Aorta (tissue), 5 donors: ENCODE results near the gene TCEAL5. TPM values are rescaled to one million over a fixed set of nuclear protein-coding genes. Genes with fewer than 3 reads are reported as not detected.
"Not testable (repeated sequence)": the region's sequence is repeated elsewhere in the genome, so short reads cannot be mapped to it uniquely, and the experiment has no call there.

Experiments
- ATAC-seq: fragments of 200-7000 bp; cut with Tn5 transposase; one replicate; pipeline ENCODE4 v1.9.1; 2022; ENCODE audit warnings: moderate library complexity; ENCODE audit not compliant: low FRiP score
- DNase-seq, 2 donors: peaks; one replicate each; pipeline ENCODE4 v3.0.0-alpha.2; 2020
- H3K27ac ChIP-seq, 2 donors: one replicate each; pipeline ENCODE4 v1.5.1; 2013; ENCODE audit warnings: low read length in 2 of 2, mild to moderate bottlenecking in 2 of 2, moderate library complexity in 2 of 2, control low read depth in 1 of 2, inconsistent platforms in 1 of 2, low read depth in 1 of 2
- H3K27me3 ChIP-seq, 2 donors: one replicate each; pipeline ENCODE4 v1.6.1; 2013; ENCODE audit warnings: control low read depth in 1 of 2, low read length in 1 of 2, mild to moderate bottlenecking in 1 of 2, moderate library complexity in 1 of 2; ENCODE audit not compliant: insufficient read depth in 2 of 2, control insufficient read depth in 1 of 2
- H3K36me3 ChIP-seq, 2 donors: one replicate each; pipeline ENCODE4 v1.6.1; 2013; ENCODE audit warnings: control low read depth in 1 of 2, low read length in 1 of 2, mild to moderate bottlenecking in 1 of 2; ENCODE audit not compliant: insufficient read depth in 2 of 2, control insufficient read depth in 1 of 2
- H3K4me1 ChIP-seq, 2 donors: one replicate each; pipeline ENCODE4 v1.6.1; 2013; ENCODE audit warnings: low read length in 2 of 2, control low read depth in 1 of 2, mild to moderate bottlenecking in 1 of 2, moderate library complexity in 1 of 2; ENCODE audit not compliant: insufficient read depth in 2 of 2, control insufficient read depth in 1 of 2
- H3K4me3 ChIP-seq, 2 donors: one replicate each; pipeline ENCODE4 v1.5.1; 2013; ENCODE audit warnings: low read length in 2 of 2, control low read depth in 1 of 2, mild to moderate bottlenecking in 1 of 2
- H3K9me3 ChIP-seq: one replicate; pipeline ENCODE4 v1.6.1; 2013; ENCODE audit warnings: mild to moderate bottlenecking, low read length; ENCODE audit not compliant: control insufficient read depth
- WGBS, 2 donors: extraction: QIAGEN DNeasy Blood & Tissue Kit; methylation state at CpG; one replicate each; pipeline ENCODE4 v1.1.7; 2013; 5-methylcytosine and 5-hydroxymethylcytosine counted together
- intact Hi-C, 2 donors: fragments of 100-400 bp; cut with DNase I; formaldehyde crosslinking; loops; one replicate each; pipeline versions ENCODE4 v1.14.2 to v1.15.0; 2022
- long read RNA-seq, 2 donors: library from polyadenylated mRNA; unstranded; transcript quantifications; one replicate each; pipeline ENCODE4 v2.0.0, GENCODE V29; 2020 to 2021
- polyA plus RNA-seq, 2 donors: library from polyadenylated mRNA; stranded (reverse); fragments of 200-250 nt; gene quantifications; one replicate each; pipeline ENCODE4 v1.2.3, GENCODE V29; 2013
- total RNA-seq, 2 donors: library from RNA; stranded (reverse); fragmentation: NEBNext Ultra II Directional; extraction: Animal tissue kit (Norgen Biotek cat#: 25700); gene quantifications; one replicate each; pipeline ENCODE4 v1.2.1, GENCODE V29; 2021
- donor health status: healthy with polysubstance abuse.
- donor health status: Bipolar disorder and iron deficiency.
- donor health status: DM: no; HTN: no; CAD: no.
- donor health status: DM: no; HTN: no; CAD: no.
- donor health status: DM: yes; HTN: yes; CAD: no.

The TCEAL5 gene, protein sequence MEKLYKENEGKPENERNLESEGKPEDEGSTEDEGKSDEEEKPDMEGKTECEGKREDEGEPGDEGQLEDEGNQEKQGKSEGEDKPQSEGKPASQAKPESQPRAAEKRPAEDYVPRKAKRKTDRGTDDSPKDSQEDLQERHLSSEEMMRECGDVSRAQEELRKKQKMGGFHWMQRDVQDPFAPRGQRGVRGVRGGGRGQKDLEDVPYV
- total RNA-seq (1 to 10 TPM; 1.6 to 1.8 TPM), polyA plus RNA-seq (10 to 100 TPM in 1 of 2 donors, under 1 TPM in 1; 0.28 to 11.5 TPM)
- long read RNA-seq, donor 1, partial matches to known transcripts, result 0 of 2 reads
- long read RNA-seq, donor 1, other reads (novel, unspliced or antisense), result 0 of 2 reads
- long read RNA-seq, donor 2, partial matches to known transcripts, result 0 of 2 reads
- long read RNA-seq, donor 2, other reads (novel, unspliced or antisense), result 1 of 2 reads

DNA sequence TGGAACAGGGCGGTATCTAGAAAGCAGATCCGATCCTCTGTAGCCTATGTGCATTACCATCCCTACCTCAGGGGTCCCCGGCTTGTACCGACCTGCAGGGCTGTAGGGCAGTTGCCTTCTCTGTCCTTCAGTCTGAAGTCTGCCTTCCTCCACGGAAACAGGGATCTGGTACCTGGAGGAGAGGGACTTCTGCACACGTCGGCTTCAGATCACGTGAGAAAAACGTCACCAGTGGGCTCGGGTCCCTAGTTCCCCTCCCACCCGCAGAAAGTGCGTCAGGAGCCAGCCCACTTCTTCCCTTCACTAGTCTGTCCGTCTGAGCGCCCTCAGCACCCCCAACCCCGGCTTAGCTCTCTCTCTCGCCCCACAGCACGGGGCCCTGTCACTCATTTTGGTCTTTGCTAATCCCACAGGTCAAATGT, at the start of gene TCEAL5:
Gene TCEAL5, minus strand, starts transcription at position 170 of the 422 bp plus-strand sequence. CDS start 2,187 bp downstream, outside the sequence.
- Histone ChIP-seq H3K4me3 (peak within 1 kb of the TSS; percentile 5 to 38), H3K9me3 (no peaks in the 10 kb centered on the region), H3K36me3 (no peaks in the 10 kb centered on the region), H3K4me1 (no peaks in the 10 kb centered on the region), H3K27me3 (no peaks in the 10 kb centered on the region), H3K27ac (no peak within 1 kb of the TSS)
- no peak for DNase-seq
- intact Hi-C loops, result no loop called here
- 1 to 19% methylated on average over 17 of the region's 17 CpGs for WGBS, 2 donors
- peak; percentile 54 for ATAC-seq

DNA sequence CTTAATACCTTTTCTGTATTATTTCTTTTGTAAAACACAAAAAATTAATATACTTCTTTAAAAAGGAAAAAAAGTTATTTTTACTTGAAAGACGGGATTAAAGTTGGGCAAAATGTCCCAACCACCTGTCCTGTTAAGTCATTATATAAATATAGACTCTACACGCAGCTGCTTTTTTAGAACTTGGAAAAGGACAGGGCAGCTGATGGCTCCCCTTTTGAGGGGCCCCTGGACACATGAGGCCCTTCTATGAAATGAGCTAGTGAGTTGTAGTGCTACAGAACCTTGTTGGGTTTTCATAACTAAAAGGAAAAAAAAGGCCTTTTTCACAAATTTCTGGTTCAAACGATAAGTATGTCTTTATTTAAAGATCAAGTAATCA, 34.8 kb upstream of the TCEAL5 start:
- Histone ChIP-seq H3K36me3 (no peaks in the 10 kb centered on the region), H3K27me3 (no peaks in the 10 kb centered on the region), H3K4me3 (no peak overlapping the region), H3K9me3 (no peaks in the 10 kb centered on the region), H3K4me1 (no peaks in the 10 kb centered on the region), H3K27ac (no peak overlapping the region)
- no peak for DNase-seq
- WGBS, 2 donors, result 67 to 70% methylated on average over 3 of the region's 3 CpGs
- intact Hi-C loops, result no loop called here
- no peak for ATAC-seq

DNA sequence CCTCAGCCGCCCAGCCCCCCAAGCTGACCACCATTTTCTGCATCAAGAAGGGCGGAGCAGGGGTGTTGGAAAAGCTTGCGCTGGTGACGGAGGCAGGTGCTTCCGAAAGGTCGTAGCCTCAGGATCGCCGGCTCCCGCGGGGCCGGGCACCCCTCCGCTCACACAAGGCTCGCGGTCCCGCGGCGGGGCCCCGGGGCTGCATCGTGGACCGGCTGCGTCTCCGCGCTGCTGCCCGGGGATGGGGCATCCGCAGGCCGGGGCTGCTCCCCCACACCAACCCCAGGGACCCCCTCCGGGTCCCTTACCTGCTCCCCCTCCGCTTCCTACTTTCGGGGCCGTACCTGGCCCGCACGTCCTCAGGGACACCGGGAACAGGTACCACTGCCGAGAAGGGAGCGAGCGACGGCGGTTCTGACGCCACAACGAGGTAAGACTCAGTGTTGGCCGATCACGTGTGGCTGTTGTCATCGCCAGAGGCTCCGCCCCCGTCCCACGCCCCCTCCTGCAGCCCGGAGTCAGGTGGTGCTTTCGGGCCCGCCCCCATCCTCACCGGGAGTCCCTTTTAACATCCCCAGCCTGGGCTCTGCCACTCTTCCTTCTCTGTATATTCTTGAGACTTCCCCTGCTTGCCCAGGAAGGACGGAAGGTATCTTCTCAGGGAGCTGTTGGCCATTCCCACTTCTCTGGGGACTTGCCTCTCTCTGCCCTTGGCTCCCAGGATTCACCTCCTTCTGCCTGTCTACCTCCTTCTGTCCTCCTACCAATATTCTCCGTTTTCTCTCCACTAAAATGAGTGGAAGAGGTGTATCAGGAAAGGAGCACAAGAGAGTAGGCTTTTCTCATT, 34.2 kb upstream of the TCEAL5 start, which contains the start of gene BEX2:
Gene BEX2, minus strand, starts transcription at position 436 of the 844 bp plus-strand sequence. CDS start 1,014 bp downstream, outside the sequence.
- no peaks in the 10 kb centered on the region for H3K27me3 ChIP-seq
- ATAC-seq (peak; percentile 48), DNase-seq (peak; percentile 67 to 81)
- no peaks in the 10 kb centered on the region for H3K9me3 ChIP-seq
- H3K4me1 ChIP-seq, result no peaks in the 10 kb centered on the region
- no peak within 1 kb of the TSS for H3K27ac ChIP-seq
- H3K4me3 ChIP-seq, result peak within 1 kb of the TSS in 1 of 2 donors; percentile 15
- intact Hi-C loops, result no loop called here
- H3K36me3 ChIP-seq, result no peaks in the 10 kb centered on the region
- 2 to 31% methylated on average over 47 to 52 of the region's 52 CpGs for WGBS, 2 donors

DNA sequence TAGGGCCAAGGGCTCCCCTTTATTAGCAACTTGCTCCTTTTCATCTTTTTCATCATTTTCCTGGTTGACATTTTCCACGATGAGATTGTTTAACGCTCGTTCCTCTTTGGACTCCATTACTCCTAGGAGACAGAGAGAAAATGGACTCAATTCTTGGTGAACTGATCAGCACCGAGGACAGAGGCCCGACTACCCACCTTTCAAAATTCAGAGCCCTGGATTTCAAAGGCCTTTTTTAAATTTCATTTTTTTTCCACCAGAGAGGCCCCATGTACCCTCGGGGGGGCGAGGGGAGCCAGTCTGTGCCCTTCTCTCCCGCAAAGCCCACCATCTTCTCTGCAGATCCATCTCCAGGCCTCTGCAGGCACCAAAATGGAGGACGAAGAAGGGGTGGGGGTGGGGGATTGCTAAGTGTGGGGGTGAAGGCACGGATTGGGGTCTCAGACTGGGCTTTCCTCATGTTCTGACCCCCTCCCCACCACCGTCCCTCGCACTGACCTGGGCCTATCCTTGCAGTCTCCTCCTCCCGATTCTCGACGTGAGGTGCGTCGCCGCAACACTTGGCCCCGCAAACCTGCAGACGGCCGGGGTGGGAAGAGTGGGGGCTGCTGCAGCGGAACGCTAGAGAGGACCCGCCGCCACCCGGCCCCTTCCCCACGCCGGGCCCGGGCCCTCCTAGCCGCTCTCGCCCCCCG, 33.5 kb upstream of the TCEAL5 start:
- Histone ChIP-seq H3K4me3 (peak overlapping the region in 1 of 2 donors; percentile 15), H3K4me1 (no peaks in the 10 kb centered on the region), H3K27ac (no peak overlapping the region), H3K36me3 (no peaks in the 10 kb centered on the region), H3K9me3 (no peaks in the 10 kb centered on the region), H3K27me3 (no peaks in the 10 kb centered on the region)
- DNase-seq (no peak), ATAC-seq (no peak)
- 22 to 50% methylated on average over 26 to 32 of the region's 32 CpGs for whole genome bisulfite sequencing, 2 donors
- intact Hi-C loops, result no loop called here

GRCh38 chrX:103305666-103306065, 29.1 kb upstream of the TCEAL5 start:
- H3K4me1 ChIP-seq, intact Hi-C loops, ATAC-seq, H3K27me3 ChIP-seq, H3K27ac ChIP-seq, H3K9me3 ChIP-seq, H3K36me3 ChIP-seq, DNase-seq, H3K4me3 ChIP-seq: not testable (repeated sequence)
- WGBS, 2 donors, result 79 to 93% methylated on average over 4 of the region's 4 CpGs

GRCh38 chrX:103304705-103305104, 28.2 kb upstream of the TCEAL5 start:
- no peaks in the 10 kb centered on the region for H3K36me3 ChIP-seq
- no peak overlapping the region for H3K4me3 ChIP-seq
- no peaks in the 10 kb centered on the region for H3K9me3 ChIP-seq
- H3K4me1 ChIP-seq, result no peaks in the 10 kb centered on the region
- H3K27me3 ChIP-seq, result no peaks in the 10 kb centered on the region
- H3K27ac ChIP-seq, result no peak overlapping the region
- DNase-seq (no peak), ATAC-seq (no peak)
- intact Hi-C loops, result no loop called here

DNA sequence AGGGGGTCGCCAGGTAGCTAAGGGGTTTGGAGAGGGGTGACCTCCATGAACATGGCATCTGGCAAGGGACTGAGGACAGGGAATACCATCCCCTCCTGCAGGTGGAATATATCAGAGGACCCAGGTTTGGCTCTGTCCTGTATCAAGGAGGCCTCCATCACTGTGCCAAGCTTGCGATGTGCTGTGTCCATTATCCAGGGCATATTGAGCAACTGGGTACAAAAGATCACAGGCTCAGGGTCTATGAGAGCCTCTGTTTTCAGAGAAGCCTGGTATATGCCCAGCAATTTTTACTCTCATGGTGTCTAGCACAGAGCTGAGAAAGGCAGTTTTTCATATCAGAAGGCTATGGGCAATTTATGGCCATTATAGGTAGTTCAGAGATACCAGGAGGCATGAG, 16.6 kb upstream of the TCEAL5 start:
- H3K27ac ChIP-seq, result no peak overlapping the region
- H3K4me1 ChIP-seq, result no peaks in the 10 kb centered on the region
- ATAC-seq (no peak), DNase-seq (no peak)
- no peaks in the 10 kb centered on the region for H3K36me3 ChIP-seq
- no peaks in the 10 kb centered on the region for H3K9me3 ChIP-seq
- no peak overlapping the region for H3K4me3 ChIP-seq
- H3K27me3 ChIP-seq, result no peaks in the 10 kb centered on the region
- intact Hi-C loops, result no loop called here
- 82 to 95% methylated on average over 2 of the region's 2 CpGs for WGBS, 2 donors

GRCh38 chrX:103279624-103280023, 3.1 kb upstream of the TCEAL5 start:
- no peak for ATAC-seq

More at GRCh38 chrX:103279624-103280023, 3.1 kb upstream of the TCEAL5 start:
- Histone ChIP-seq H3K4me1 (no peaks in the 10 kb centered on the region), H3K9me3 (no peaks in the 10 kb centered on the region), H3K36me3 (no peaks in the 10 kb centered on the region), H3K4me3 (no peak overlapping the region), H3K27ac (no peak overlapping the region), H3K27me3 (no peaks in the 10 kb centered on the region)
- intact Hi-C loops, result no loop called here
- WGBS, 2 donors, result 68 to 75% methylated on average over 1 of the region's 1 CpG
- DNase-seq, result no peak
